ENCODE measurements around the gene PTGER4.

- TF ChIP-seq CTCF (IDR thresholded peaks at IDR 0.05), result no peak
- no peak for TF ChIP-seq POLR2A (IDR thresholded peaks at IDR 0.05)
Observed at GRCh38 chr5:40734986-40735385, 55.3 kb downstream of the PTGER4 start.
